Panc1 (cell line): ENCODE data around the gene PCNX1. TPM values are rescaled to one million over a fixed set of nuclear protein-coding genes. Genes with fewer than 3 reads are reported as not detected.

Experiments used
- ATAC-seq: fragments of 200-7000 bp; cut with Tn5 transposase; 2 replicates; pipeline ENCODE4 v1.9.1; 2020; ENCODE audit warnings: mild to moderate bottlenecking, moderate library complexity
- BruUV-seq: library from RNA; stranded (reverse); fragments of 400-500 nt; replicated peaks from 2 replicates; lab custom pipeline; 2021; lab: Mats Ljungman, UMichigan
- CTCF ChIA-PET: fragments of 300-600 bp; sonication (Branson Sonifier 250); formaldehyde crosslinking; loops from one replicate; lab custom pipeline; 2022; ENCODE audit warnings: antibody characterized with exemption; lab: Charles Lee
- POLR2A ChIA-PET: fragments of 300-600 bp; sonication (Branson Sonifier 250); formaldehyde crosslinking; loops from one replicate; lab custom pipeline; 2022; ENCODE audit warnings: antibody characterized with exemption; lab: Charles Lee
- DNase-seq: peaks from one replicate; pipeline ENCODE4 v3.0.0-alpha.2; 2010; ENCODE audit warnings: low read depth, low spot score
- H3K27ac ChIP-seq: 2 replicates; pipeline ENCODE4 v1.5.1; 2011; ENCODE audit warnings: mild to moderate bottlenecking, low read length, inconsistent platforms
- H3K27me3 ChIP-seq: fragments of 200-500 bp; sonication (Bioruptor generic); 2 replicates; pipeline ENCODE4 v1.6.0; 2014; ENCODE audit warnings: low read length, inconsistent platforms; ENCODE audit not compliant: control insufficient read depth, insufficient read depth
- H3K36me3 ChIP-seq: fragments of 200-500 bp; sonication (Bioruptor generic); 2 replicates; pipeline ENCODE4 v1.5.1; 2014; ENCODE audit warnings: inconsistent platforms, mild to moderate bottlenecking, low read length, moderate library complexity; ENCODE audit not compliant: control insufficient read depth, insufficient read depth
- H3K4me1 ChIP-seq: 2 replicates; pipeline ENCODE4 v1.5.1; 2011; ENCODE audit warnings: inconsistent platforms, mild to moderate bottlenecking, low read length, moderate library complexity; ENCODE audit not compliant: control insufficient read depth, insufficient read depth
- H3K4me3 ChIP-seq, 2 experiments: 2 replicates each; pipeline ENCODE4 v1.5.1; 2011 to 2012; ENCODE audit warnings: low read depth in 2 of 2, low read length in 2 of 2, mild to moderate bottlenecking in 2 of 2, inconsistent platforms in 1 of 2, moderate library complexity in 1 of 2
- H3K9me3 ChIP-seq: fragments of 200-500 bp; sonication (Bioruptor generic); 2 replicates; pipeline ENCODE4 v1.5.1; 2014; ENCODE audit warnings: low read depth, mild to moderate bottlenecking, inconsistent platforms, low read length, moderate library complexity; ENCODE audit not compliant: control insufficient read depth, insufficient read depth
- CTCF ChIP-seq: fragments of 450-650 bp; IDR thresholded peaks from 2 replicates; pipeline ENCODE4 v1.5.1; 2017; ENCODE audit warnings: mild to moderate bottlenecking
- POLR2AphosphoS5 ChIP-seq: IDR thresholded peaks from 2 replicates; pipeline ENCODE4 v1.6.1; 2012; ENCODE audit warnings: mild to moderate bottlenecking, low read depth, low read length, moderate library complexity
- REST ChIP-seq, 2 experiments: IDR thresholded peaks; 2 replicates each; pipeline ENCODE4 v1.6.1; 2011 to 2012; ENCODE audit warnings: low read depth in 2 of 2, control low read depth in 1 of 2, low read length in 1 of 2, mild to moderate bottlenecking in 1 of 2, moderate library complexity in 1 of 2; ENCODE audit not compliant: insufficient read depth in 1 of 2
- SIN3A ChIP-seq: IDR thresholded peaks from 2 replicates; pipeline ENCODE4 v1.6.1; 2012; ENCODE audit warnings: low read depth, mild to moderate bottlenecking, low read length, moderate library complexity, borderline replicate concordance; ENCODE audit not compliant: insufficient read depth
- TCF7L2 ChIP-seq: IDR thresholded peaks from 2 replicates; pipeline ENCODE4 v1.6.1; 2011; ENCODE audit warnings: mild to moderate bottlenecking, low read depth, low read length, inconsistent platforms
- in situ Hi-C: cut with HindIII; loops from 2 replicates; pipeline ENCODE4 v1.10.0; 2016; ENCODE audit warnings: low sequenced_read_pairs, low pct_unique_long_range_greater_than_20kb
- intact Hi-C: fragments of 100-400 bp; cut with micrococcal nuclease; formaldehyde crosslinking; loops from one replicate; pipeline ENCODE4 v1.10.0; 2022; ENCODE audit not compliant: unreplicated experiment
- total RNA-seq: library from RNA; stranded (reverse); gene quantifications from one replicate; pipeline ENCODE4 v1.2.1, GENCODE V29; 2021; ENCODE audit not compliant: unreplicated experiment

Gene PCNX1
- total RNA-seq, 1 experiment from 2014 or later, result 30.5 TPM

- H3K4me3 ChIP-seq, result no peak overlapping the region
- no TSS peak for BruUV-seq
- no peaks in the 10 kb centered on the region for H3K4me1 ChIP-seq
- ATAC-seq (no peak), DNase-seq (no peak)
- H3K36me3 ChIP-seq, result no peaks in the 10 kb centered on the region
- no peaks in the 10 kb centered on the region for H3K27me3 ChIP-seq
- CTCF ChIA-PET, result no interaction called here
- intact Hi-C loops, result no loop called here
- no peak overlapping the region for H3K27ac ChIP-seq
- TF ChIP-seq TCF7L2, result no peak
- no peak for TF ChIP-seq SIN3A
- no peak for TF ChIP-seq CTCF
- TF ChIP-seq POLR2AphosphoS5, result no peak
- TF ChIP-seq REST (IDR thresholded peaks at IDR 0.05; ENCODE audit: insufficient read depth in 1 of 2, low read depth in 2 of 2, low read length in 1 of 2), result no peak
- in situ Hi-C loops, result no loop called here
- H3K9me3 ChIP-seq, result no peaks in the 10 kb centered on the region
- POLR2A ChIA-PET, result no interaction called here
Measured at GRCh38 chr14:70901269-70901668, 6.0 kb upstream of the PCNX1 start.

- CTCF ChIA-PET, result interaction anchor here (0.7 kb wide), 1 partner anchor 754 kb away, joined by 11 read pairs; no protein-coding TSS in a partner anchor
- no peaks in the 10 kb centered on the region for H3K27me3 ChIP-seq
- no peak overlapping the region for H3K4me3 ChIP-seq
- no peak for ATAC-seq
- peaks cover 3% of the 10 kb centered on the region; the same call in 1 of the 2 replicates for H3K4me1 ChIP-seq
- POLR2A ChIA-PET, result no interaction called here
- H3K9me3 ChIP-seq, result no peaks in the 10 kb centered on the region
- intact Hi-C loops, result no loop called here
- TF ChIP-seq REST (IDR thresholded peaks at IDR 0.05; ENCODE audit: insufficient read depth in 1 of 2, low read depth in 2 of 2, low read length in 1 of 2) (no peak), TCF7L2 (no peak), POLR2AphosphoS5 (no peak), SIN3A (no peak), CTCF (no peak)
- no TSS peak for BruUV-seq
- in situ Hi-C loops, result no loop called here
- H3K36me3 ChIP-seq, result no peaks in the 10 kb centered on the region
- H3K27ac ChIP-seq, result no peak overlapping the region
- DNase-seq, result no peak
Measured at GRCh38 chr14:70902184-70902583, 5.1 kb upstream of the PCNX1 start.
